K562 (cell line): Measurements from ENCODE around the gene RPS6KA2. TPM values are rescaled to one million over a fixed set of nuclear protein-coding genes. Genes with fewer than 3 reads are reported as not detected.

Experiments
- CREB3L1 ChIP-seq: fragments of 450-650 bp; IDR thresholded peaks from 2 replicates; pipeline ENCODE4 v1.6.1; 2014; ENCODE audit warnings: low read depth, mild to moderate bottlenecking, moderate library complexity, borderline replicate concordance
- FOXK2 ChIP-seq, 2 experiments: fragments of 450-650 bp; IDR thresholded peaks in 1 of 2; conservative IDR thresholded peaks in 1 of 2; 2 replicates each; pipeline ENCODE4 v1.6.1; 2016; ENCODE audit warnings: low read depth in 2 of 2, mild to moderate bottlenecking in 1 of 2
- GATAD2A ChIP-seq: fragments of 450-650 bp; IDR thresholded peaks from 2 replicates; pipeline ENCODE4 v1.6.1; 2017
- KHSRP ChIP-seq: fragments of 450-650 bp; IDR thresholded peaks from 2 replicates; pipeline ENCODE4 v1.6.1; 2017
- MTA2 ChIP-seq: fragments of 450-650 bp; IDR thresholded peaks from 2 replicates; pipeline ENCODE4 v1.6.1; 2016; ENCODE audit warnings: low read depth
- POLR3G ChIP-seq: IDR thresholded peaks from 2 replicates; pipeline ENCODE4 v1.6.1; 2011; ENCODE audit not compliant: insufficient read length, insufficient replicate concordance; ENCODE audit errors: extremely low read depth
- RFX1 ChIP-seq: fragments of 450-650 bp; IDR thresholded peaks from 2 replicates; pipeline ENCODE4 v1.6.1; 2016; ENCODE audit warnings: mild to moderate bottlenecking, moderate library complexity
- RHOXF2B ChIP-seq: fragments of 250-450 bp; sonication (Bioruptor Pico); conservative IDR thresholded peaks from 2 replicates; pipeline ENCODE4 v1.5.1; 2021
- SMARCA5 ChIP-seq: fragments of 450-650 bp; IDR thresholded peaks from 2 replicates; pipeline ENCODE4 v1.6.1; 2016
- TSC22D4 ChIP-seq: fragments of 450-650 bp; IDR thresholded peaks from 2 replicates; pipeline ENCODE4 v1.6.1; 2016; ENCODE audit warnings: missing genetic modification characterization, missing biosample characterization, control low read depth
- YY1 ChIP-seq, 3 experiments: IDR thresholded peaks; 2 replicates each; pipeline ENCODE4 v1.6.1; 2011; ENCODE audit warnings: low read length in 2 of 3, mild to moderate bottlenecking in 2 of 3, moderate library complexity in 2 of 3, borderline replicate concordance in 1 of 3, control low read depth in 1 of 3, low read depth in 1 of 3; ENCODE audit not compliant: insufficient read depth in 3 of 3, insufficient replicate concordance in 2 of 3, control insufficient read depth in 1 of 3, insufficient read length in 1 of 3; ENCODE audit errors: extremely low read depth in 1 of 3
- ZBTB34 ChIP-seq: fragments of 250-450 bp; sonication (Bioruptor Pico); IDR thresholded peaks from 2 replicates; pipeline ENCODE4 v1.8.0; 2021; ENCODE audit warnings: mild to moderate bottlenecking, moderate library complexity
- ZBTB5 ChIP-seq: fragments of 450-650 bp; IDR thresholded peaks from 2 replicates; pipeline ENCODE4 v1.6.1; 2017; ENCODE audit warnings: antibody characterized with exemption
- ZBTB7A ChIP-seq: IDR thresholded peaks from 2 replicates; pipeline ENCODE4 v1.6.1; 2011; ENCODE audit warnings: low read depth, mild to moderate bottlenecking, low read length, moderate library complexity, borderline replicate concordance; ENCODE audit not compliant: control insufficient read depth
- ZNF23 ChIP-seq: fragments of 250-450 bp; sonication (Bioruptor Pico); IDR thresholded peaks from 2 replicates; pipeline ENCODE4 v1.4.0; 2020; ENCODE audit warnings: mild to moderate bottlenecking
- ZNF395 ChIP-seq: fragments of 200-800 bp; sonication (Bioruptor generic); IDR thresholded peaks from 2 replicates; pipeline ENCODE4 v1.6.1; 2017; ENCODE audit warnings: missing genetic modification characterization, missing compliant biosample characterization
- ZNF57 ChIP-seq: fragments of 450-650 bp; formaldehyde crosslinking; IDR thresholded peaks from 2 replicates; pipeline ENCODE4 v1.4.0; 2020; ENCODE audit warnings: mild to moderate bottlenecking, moderate library complexity
- ZNF584 ChIP-seq: fragments of 200-800 bp; sonication (Bioruptor generic); IDR thresholded peaks from 2 replicates; pipeline ENCODE4 v1.6.1; 2016; ENCODE audit warnings: low read depth, mild to moderate bottlenecking, missing genetic modification characterization, missing compliant biosample characterization
- ZNF740 ChIP-seq, 3 experiments: fragments of 200-800 bp in 1 of 3; sonication (Bioruptor generic) in 1 of 3; sonication (generic) in 1 of 3; formaldehyde crosslinking in 1 of 3; IDR thresholded peaks; 2 replicates each; pipeline versions ENCODE4 v1.6.1 to v1.8.0; 2016 to 2022; ENCODE audit warnings: mild to moderate bottlenecking in 2 of 3, missing compliant biosample characterization in 2 of 3, missing genetic modification characterization in 2 of 3, missing genetic modification reagents in 1 of 3
- polyA plus RNA-seq, 8 experiments: library from polyadenylated mRNA; depleted of rRNA in 4 of 8; stranded (reverse) in 5 of 8; unstranded in 3 of 8; fragments of >200 nt; fragmentation: Nextera tagmentation in 2 of 8; fragmentation: Illumina TruSeq in 1 of 8; extraction: Ambion mirVana in 2 of 8; extraction: Trizol in 1 of 8; gene quantifications; 2 replicates each; pipeline versions ENCODE4 v1.2.1 to v1.2.3, GENCODE V29; 2011 to 2014; ENCODE audit warnings: inconsistent platforms in 1 of 8, missing spikeins in 1 of 8
- total RNA-seq, 7 experiments: library from RNA; depleted of rRNA in 6 of 7; stranded (reverse); fragments of >200 nt in 6 of 7; fragmentation: Illumina TruSeq in 2 of 7; extraction: Trizol in 2 of 7; gene quantifications; 2 replicates each; pipeline versions ENCODE4 v1.2.1 to v1.2.3, GENCODE V29; 2011 to 2021; ENCODE audit warnings: low replicate concordance in 1 of 7

RPS6KA2 gene
- total and polyA plus RNA-seq, 9 of the 15 experiments (the other 6 are each of a cell fraction or from before 2014, with no cell fraction given), result 0.29 to 1.00 (median 0.53) TPM

GRCh38 chr6:166382933-166383801 is 243.9 kb downstream of the RPS6KA2 start, which contains the start of gene MPC1 (continued):
- TF ChIP-seq TSC22D4 (tag) (no peak), ZBTB7A (0 out of 2 replicates have a peak, but pooled peaks have one; percentile 31), ZNF57 (CRISPR knock-in tag) (no peak), ZBTB5 (no peak), ZNF584 (CRISPR knock-in tag) (no peak), FOXK2 (conservative IDR thresholded peaks at IDR 0.05 in 1 of 2, IDR thresholded peaks at IDR 0.05 in 1 of 2; ENCODE audit: low read depth in 2 of 2) (no peak), YY1 (IDR thresholded peaks at IDR 0.05; ENCODE audit: borderline replicate concordance in 1 of 3, control insufficient read depth in 1 of 3, extremely low read depth in 1 of 3, insufficient read depth in 3 of 3, insufficient read length in 1 of 3, insufficient replicate concordance in 2 of 3, low read depth in 1 of 3, low read length in 2 of 3) (no peak), RFX1 (peak; percentile 82), MTA2 (no peak), SMARCA5 (no peak), RHOXF2B (CRISPR knock-in tag) (no peak), CREB3L1 (peak; percentile 93), ZNF23 (no peak), POLR3G (no peak), ZNF395 (CRISPR knock-in tag) (no peak; the same call in 1 of the 2 replicates), GATAD2A (peak; percentile 45; the same call in 1 of the 2 replicates), KHSRP (no peak), ZNF740 (CRISPR knock-in tag; IDR thresholded peaks at IDR 0.05) (no peak), ZNF740 (tag; IDR thresholded peaks at IDR 0.05) (no peak), ZBTB34 (CRISPR knock-in tag) (no peak)
